Pancreas (tissue), 10 donors: ENCODE measurements around the gene THRAP3. TPM values are rescaled to one million over a fixed set of nuclear protein-coding genes. Genes with fewer than 3 reads are reported as not detected.

ENCODE experiments used
- ATAC-seq, 4 donors: fragments of 200-7000 bp; cut with Tn5 transposase; one replicate each; pipeline versions ENCODE4 v1.8.0 to v1.9.1; 2020; ENCODE audit warnings: mild to moderate bottlenecking in 4 of 4, moderate library complexity in 4 of 4
- DNase-seq, 6 donors: peaks; one replicate each; pipeline ENCODE4 v3.0.0-alpha.2; 2020
- FAIRE-seq: peaks from 2 replicates; lab custom pipeline; 2012; peaks lifted over from hg19 to GRCh38; lab: Jason Lieb, UNC
- H3K27ac ChIP-seq, 4 donors: fragments of 200-600 bp; sonication (generic); 1 replicate in 3 of 4; 2 replicates in 1 of 4; pipeline versions ENCODE4 v1.5.0 to v1.8.0; 2020
- H3K27me3 ChIP-seq, 4 donors: fragments of 200-600 bp; one replicate each; pipeline ENCODE4 v1.8.0; 2021
- H3K36me3 ChIP-seq, 3 donors: fragments of 200-600 bp; sonication (generic) in 1 of 3; one replicate each; pipeline versions ENCODE4 v1.5.0 to v1.8.0; 2020 to 2021
- H3K4me1 ChIP-seq, 3 donors: fragments of 200-600 bp; one replicate each; pipeline ENCODE4 v1.8.0; 2021
- H3K4me3 ChIP-seq, 4 donors: fragments of 200-600 bp; sonication (generic) in 2 of 4; one replicate each; pipeline versions ENCODE4 v1.5.0 to v1.8.0; 2020 to 2021
- H3K9me3 ChIP-seq, 4 donors: fragments of 200-600 bp; one replicate each; pipeline ENCODE4 v1.8.0; 2021
- CTCF ChIP-seq, 4 donors: fragments of 200-600 bp; sonication (generic) in 3 of 4; IDR thresholded peaks; one replicate each; pipeline versions ENCODE4 v1.5.0 to v1.8.0; 2021; ENCODE audit warnings: antibody characterized with exemption in 4 of 4
- WGBS, 2 donors: extraction: QIAGEN DNeasy Blood & Tissue Kit; methylation state at CpG; one replicate each; pipeline ENCODE4 v1.1.7; 2013; 5-methylcytosine and 5-hydroxymethylcytosine counted together
- intact Hi-C, 3 donors: fragments of 100-400 bp; cut with DNase I; formaldehyde crosslinking; loops; one replicate each; pipeline versions ENCODE4 v1.11.1 to v1.14.2; 2022
- polyA plus RNA-seq, 2 donors: library from polyadenylated mRNA; stranded (reverse); fragments of 200-250 nt; gene quantifications; one replicate each; pipeline ENCODE4 v1.2.3, GENCODE V29; 2013
- total RNA-seq, 6 donors: library from RNA; stranded (reverse); fragmentation: NEBNext Ultra II Directional in 4 of 6; extraction: Animal tissue kit (Norgen Biotek cat#: 25700) in 4 of 6; gene quantifications; one replicate each; pipeline versions ENCODE4 v1.2.1 to v1.2.4, GENCODE V29; 2021 to 2023
- donor health status: healthy with polysubstance abuse.
- donor health status: DM: no; HTN: no; CAD: no; lungs with moderate emphysema.
- donor health status: DM: no; HTN: no; CAD: no.
- donor health status: control.
- donor health status: control.
- donor health status: Bipolar disorder and iron deficiency.
- donor health status: DM: yes; HTN: yes; CAD: no.
- donor health status: DM: no; HTN: no; CAD: no.
- donor health status: DM: no; HTN: no; CAD: no.
- donor health status: DM: yes; HTN: yes; CAD: no.

The THRAP3 gene
- total and polyA plus RNA-seq, 8 donors, result 17.0 to 54.7 (median 29.9) TPM

GRCh38 chr1:36207339-36207738 is 16.9 kb upstream of the THRAP3 start:
- FAIRE-seq (no peak), DNase-seq (peak in 5 of 6 donors; percentile 50 to 76 (median 64)), ATAC-seq (peak; percentile 71 to 85 (median 79))
- Histone ChIP-seq H3K27me3 (no peaks in the 10 kb centered on the region), H3K9me3 (no peaks in the 10 kb centered on the region), H3K4me1 (peaks cover 0 to 20% (median 7%) of the 10 kb centered on the region in 3 donors), H3K36me3 (no peaks in the 10 kb centered on the region), H3K27ac (peak overlapping the region in 2 of 4 donors; percentile 31 to 44), H3K4me3 (no peak overlapping the region)
- 13 to 14% methylated on average over 6 of the region's 6 CpGs for WGBS, 2 donors
- intact Hi-C loops, result no loop called here
- no peak for TF ChIP-seq CTCF (IDR thresholded peaks at IDR 0.05)

- Histone ChIP-seq H3K4me1 (peaks cover 0 to 9% (median 0%) of the 10 kb centered on the region in 3 donors), H3K27me3 (no peaks in the 10 kb centered on the region), H3K4me3 (no peak overlapping the region), H3K9me3 (no peaks in the 10 kb centered on the region), H3K27ac (no peak overlapping the region), H3K36me3 (no peaks in the 10 kb centered on the region)
- FAIRE-seq (no peak), DNase-seq (no peak), ATAC-seq (peak in 1 of 4 donors; percentile 19)
- TF ChIP-seq CTCF (IDR thresholded peaks at IDR 0.05), result no peak
- 74 to 81% methylated on average over 6 of the region's 6 CpGs for WGBS, 2 donors
- intact Hi-C loops, result no loop called here
These were observed 15.1 kb upstream of the THRAP3 start for GRCh38 chr1:36208978-36209703.

GRCh38 chr1:36211307-36211706 is 12.9 kb upstream of the THRAP3 start:
- Histone ChIP-seq H3K4me1 (peaks cover 0 to 3% (median 0%) of the 10 kb centered on the region in 3 donors), H3K27me3 (no peaks in the 10 kb centered on the region), H3K4me3 (no peak overlapping the region), H3K27ac (no peak overlapping the region), H3K9me3 (no peaks in the 10 kb centered on the region), H3K36me3 (no peaks in the 10 kb centered on the region)
- TF ChIP-seq CTCF (IDR thresholded peaks at IDR 0.05), result no peak
- intact Hi-C loops, result no loop called here
- FAIRE-seq (no peak), DNase-seq (no peak), ATAC-seq (no peak)
- 88 to 96% methylated on average over 3 of the region's 3 CpGs for WGBS, 2 donors

GRCh38 chr1:36211841-36212240 is 12.4 kb upstream of the THRAP3 start:
- ATAC-seq, result no peak
- Histone ChIP-seq H3K4me1 (peaks cover 0 to 3% (median 0%) of the 10 kb centered on the region in 3 donors), H3K27me3 (no peaks in the 10 kb centered on the region), H3K4me3 (no peak overlapping the region), H3K27ac (no peak overlapping the region), H3K36me3 (no peaks in the 10 kb centered on the region), H3K9me3 (no peaks in the 10 kb centered on the region)
- no peak for TF ChIP-seq CTCF (IDR thresholded peaks at IDR 0.05)
- WGBS, 2 donors, result 81 to 86% methylated on average over 2 of the region's 2 CpGs
- DNase-seq, result no peak
- FAIRE-seq, result no peak
- intact Hi-C loops, result no loop called here

GRCh38 chr1:36212782-36213181 is 11.5 kb upstream of the THRAP3 start:
- no peaks in the 10 kb centered on the region for H3K9me3 ChIP-seq
- 60 to 74% methylated on average over 2 of the region's 2 CpGs for WGBS, 2 donors
- no peak for TF ChIP-seq CTCF (IDR thresholded peaks at IDR 0.05)
- peak in 3 of 4 donors; percentile 43 to 54 (median 44) for ATAC-seq
- DNase-seq, result no peak
- no peak overlapping the region for H3K4me3 ChIP-seq
- FAIRE-seq, result no peak
- no peak overlapping the region for H3K27ac ChIP-seq
- H3K36me3 ChIP-seq, result no peaks in the 10 kb centered on the region
- no peaks in the 10 kb centered on the region for H3K27me3 ChIP-seq
- intact Hi-C loops, result no loop called here
- H3K4me1 ChIP-seq, result peaks cover 0 to under 1% (median 0%) of the 10 kb centered on the region in 3 donors
